ENCODE measurements around the gene RGS11. TPM values are rescaled to one million over a fixed set of nuclear protein-coding genes. Genes with fewer than 3 reads are reported as not detected.
A peak's percentile ranks its signal among the peaks of the same experiment; 100 is the strongest.

The RGS11 gene
- total and polyA plus RNA-seq, 12 donors = 1.9 to 36.4 (median 12.5) TPM

DNA sequence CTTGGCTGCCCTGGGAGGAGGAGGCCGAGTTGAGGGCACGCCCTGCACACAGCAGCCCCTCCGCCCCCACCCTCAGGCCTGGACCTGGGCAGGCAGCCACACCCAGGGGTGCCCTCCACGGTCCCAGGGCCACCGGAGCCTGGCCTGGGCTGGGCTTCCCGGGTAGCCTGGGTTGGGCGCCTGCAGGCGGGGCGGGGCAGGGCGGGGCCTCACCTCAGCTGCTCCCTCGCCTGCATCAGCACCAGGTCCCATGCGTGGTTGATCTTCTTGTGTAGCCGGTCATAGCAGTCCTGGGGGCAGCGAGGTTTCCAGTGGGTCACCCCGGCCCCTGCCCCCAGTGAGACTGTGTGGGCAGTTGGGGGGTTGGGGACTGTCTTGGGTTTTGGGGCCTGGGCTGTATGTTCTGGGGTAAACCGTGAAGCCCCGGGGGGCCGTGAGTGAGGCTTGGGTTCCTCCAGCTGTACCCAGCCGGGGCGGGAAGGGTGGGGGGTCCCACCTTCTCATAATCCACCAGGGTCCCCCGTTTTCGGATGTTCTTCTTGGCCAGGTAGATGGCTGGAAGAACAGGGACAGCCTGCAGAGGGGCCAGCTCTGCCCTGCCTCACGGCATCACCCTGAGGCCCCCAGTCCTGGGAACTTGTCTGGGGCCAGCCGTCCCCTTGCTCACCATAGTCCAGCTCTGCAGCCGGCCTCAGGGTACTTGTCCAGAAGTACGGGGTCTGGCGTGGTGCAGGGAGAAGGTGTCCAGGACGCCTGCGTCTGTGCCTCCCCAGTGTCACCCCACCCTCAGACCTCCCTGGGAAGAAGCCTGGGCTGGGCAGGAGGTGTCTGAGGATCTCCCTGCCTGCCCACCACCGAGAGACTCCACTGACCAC is 2.0 kb downstream of the RGS11 start:
- peak in 2 of 8 donors; percentile 8 to 9 for ATAC-seq

GRCh38 chr16:272633-273546 is 2.9 kb downstream of the RGS11 start:
- Histone ChIP-seq H3K9me3 (no peaks in the 10 kb centered on the region), H3K4me1 (peaks cover 0 to 19% (median 7%) of the 10 kb centered on the region in 9 donors), H3K4me3 (no peak overlapping the region), H3K27me3 (peaks cover 0 to 29% (median 7%) of the 10 kb centered on the region in 7 donors), H3K27ac (no peak overlapping the region), H3K36me3 (no peaks in the 10 kb centered on the region)
- intact Hi-C loops (cut with DNase I) = no loop called here
- peak in 1 of 8 donors; percentile 3 for ATAC-seq
- TF ChIP-seq, protein P1, sequence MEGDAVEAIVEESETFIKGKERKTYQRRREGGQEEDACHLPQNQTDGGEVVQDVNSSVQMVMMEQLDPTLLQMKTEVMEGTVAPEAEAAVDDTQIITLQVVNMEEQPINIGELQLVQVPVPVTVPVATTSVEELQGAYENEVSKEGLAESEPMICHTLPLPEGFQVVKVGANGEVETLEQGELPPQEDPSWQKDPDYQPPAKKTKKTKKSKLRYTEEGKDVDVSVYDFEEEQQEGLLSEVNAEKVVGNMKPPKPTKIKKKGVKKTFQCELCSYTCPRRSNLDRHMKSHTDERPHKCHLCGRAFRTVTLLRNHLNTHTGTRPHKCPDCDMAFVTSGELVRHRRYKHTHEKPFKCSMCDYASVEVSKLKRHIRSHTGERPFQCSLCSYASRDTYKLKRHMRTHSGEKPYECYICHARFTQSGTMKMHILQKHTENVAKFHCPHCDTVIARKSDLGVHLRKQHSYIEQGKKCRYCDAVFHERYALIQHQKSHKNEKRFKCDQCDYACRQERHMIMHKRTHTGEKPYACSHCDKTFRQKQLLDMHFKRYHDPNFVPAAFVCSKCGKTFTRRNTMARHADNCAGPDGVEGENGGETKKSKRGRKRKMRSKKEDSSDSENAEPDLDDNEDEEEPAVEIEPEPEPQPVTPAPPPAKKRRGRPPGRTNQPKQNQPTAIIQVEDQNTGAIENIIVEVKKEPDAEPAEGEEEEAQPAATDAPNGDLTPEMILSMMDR (IDR thresholded peaks at IDR 0.05) = no peak
- DNase-seq = no peak
- WGBS, 2 donors = 80 to 81% methylated on average over 35 to 36 of the region's 36 CpGs

More for the DNA sequence above, 2.0 kb downstream of the RGS11 start:
- H3K9me3 ChIP-seq = no peaks in the 10 kb centered on the region
- H3K4me3 ChIP-seq = no peak overlapping the region
- no peak for DNase-seq
- no peaks in the 10 kb centered on the region for H3K36me3 ChIP-seq
- peaks cover 0 to 19% (median 8%) of the 10 kb centered on the region in 9 donors for H3K4me1 ChIP-seq
- peaks cover 0 to 31% (median 7%) of the 10 kb centered on the region in 7 donors for H3K27me3 ChIP-seq
- no peak overlapping the region for H3K27ac ChIP-seq
- WGBS, 2 donors = 83 to 87% methylated on average over 30 of the region's 30 CpGs
- intact Hi-C loops (cut with DNase I) = no loop called here
- TF ChIP-seq, protein P1 (IDR thresholded peaks at IDR 0.05) = no peak

DNA sequence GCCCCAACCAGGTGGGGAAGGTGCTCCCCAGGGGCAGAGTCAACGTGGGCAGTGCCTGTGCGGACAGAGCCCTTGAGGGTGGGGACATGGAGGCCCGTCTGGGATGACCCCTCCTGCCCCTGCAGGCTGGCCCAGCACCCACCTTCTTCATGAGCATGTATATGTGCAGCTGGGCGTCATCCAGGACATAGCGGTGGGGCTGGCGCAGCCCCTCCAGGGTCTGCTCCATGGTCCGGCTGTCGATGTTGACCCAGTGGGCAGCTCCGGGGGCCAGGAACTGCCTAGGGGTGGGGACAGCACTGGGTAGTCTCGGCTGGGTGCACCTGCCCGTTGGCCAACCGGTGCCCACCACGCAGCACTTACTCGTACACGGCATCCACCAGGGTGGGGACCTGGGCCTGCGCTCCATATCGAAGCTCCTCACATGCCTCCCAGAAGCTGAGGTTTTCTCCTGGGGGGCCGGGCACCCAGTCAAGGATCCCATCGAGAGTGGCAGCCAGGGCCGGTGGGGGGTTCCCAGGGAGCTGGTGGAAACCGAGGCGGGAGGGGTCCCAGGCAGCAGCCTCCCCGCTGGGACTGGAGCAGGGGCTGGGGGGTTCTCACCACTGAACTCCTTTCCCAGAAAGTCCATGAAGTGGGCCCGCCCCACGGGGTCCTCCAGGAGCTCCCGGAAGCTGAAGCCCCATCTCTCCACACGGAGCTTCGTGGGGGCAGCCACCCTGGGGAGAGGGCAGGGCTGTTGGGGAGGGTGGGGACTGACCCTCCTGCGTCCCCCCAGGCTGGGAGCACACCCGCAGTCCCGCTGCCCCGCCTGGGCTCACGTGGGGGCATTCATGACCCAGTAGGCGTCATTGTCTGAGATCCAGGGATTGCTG is 5.1 kb downstream of the RGS11 start:
- H3K27ac ChIP-seq = no peak overlapping the region
- H3K27me3 ChIP-seq = peaks cover 0 to 16% (median 7%) of the 10 kb centered on the region in 7 donors
- intact Hi-C loops (cut with DNase I) = no loop called here
- peaks cover 0 to 6% (median 0%) of the 10 kb centered on the region in 9 donors for H3K36me3 ChIP-seq
- H3K4me1 ChIP-seq = peaks cover 0 to 11% (median 7%) of the 10 kb centered on the region in 9 donors
- WGBS, 2 donors = 87 to 88% methylated on average over 34 of the region's 34 CpGs
- peak in 1 of 8 donors; percentile 1 for ATAC-seq
- no peak overlapping the region for H3K4me3 ChIP-seq
- H3K9me3 ChIP-seq = no peaks in the 10 kb centered on the region
- DNase-seq = no peak
- TF ChIP-seq, protein P1 (IDR thresholded peaks at IDR 0.05) = no peak
